Naive thymus-derived CD4-positive, alpha-beta T cell (primary cell): ENCODE measurements around the gene RFX7. TPM values are rescaled to one million over a fixed set of nuclear protein-coding genes. Genes with fewer than 3 reads are reported as not detected.
A peak's percentile ranks its signal among the peaks of the same experiment; 100 is the strongest.

Experiments
- ATAC-seq: fragments of 150-1000 bp; cut with Tn5 transposase; 2 replicates; pipeline ENCODE4 v1.10.0; 2021; ENCODE audit warnings: mild to moderate bottlenecking, moderate library complexity
- CTCF ChIA-PET: fragments of 350-600 bp; sonication (Branson Sonifier 250); formaldehyde crosslinking; loops from one replicate; lab custom pipeline; 2021; ENCODE audit warnings: antibody characterized with exemption; lab: Charles Lee
- POLR2A ChIA-PET: fragments of 350-600 bp; sonication (Branson Sonifier 250); formaldehyde crosslinking; loops from one replicate; lab custom pipeline; 2021; ENCODE audit warnings: antibody characterized with exemption, inconsistent platforms; lab: Charles Lee
- DNase-seq, 9 donors: peaks; one replicate each; pipeline versions ENCODE4 v3.0.0 to v3.0.0-alpha.2; 2020 to 2022; ENCODE audit warnings: mixed read lengths in 1 of 9
- H3K27ac ChIP-seq: one replicate; pipeline ENCODE4 v1.7.0; 2013; ENCODE audit warnings: mild to moderate bottlenecking, low read depth, low read length, moderate library complexity
- H3K27me3 ChIP-seq, 2 donors: one replicate each; pipeline ENCODE4 v1.7.0; 2013; ENCODE audit warnings: low read length in 2 of 2, mild to moderate bottlenecking in 2 of 2, moderate library complexity in 2 of 2; ENCODE audit not compliant: control insufficient read depth in 2 of 2, insufficient read depth in 2 of 2
- H3K36me3 ChIP-seq, 3 experiments: 1 replicate in 2 of 3; 2 replicates in 1 of 3; pipeline ENCODE4 v1.7.0; 2013; ENCODE audit warnings: low read length in 3 of 3, mild to moderate bottlenecking in 3 of 3, moderate library complexity in 1 of 3; ENCODE audit not compliant: insufficient read depth in 3 of 3, control insufficient read depth in 2 of 3
- H3K4me1 ChIP-seq, 2 donors: one replicate each; pipeline ENCODE4 v1.7.0; 2013; ENCODE audit warnings: low read length in 2 of 2, mild to moderate bottlenecking in 2 of 2, moderate library complexity in 1 of 2; ENCODE audit not compliant: control insufficient read depth in 2 of 2, insufficient read depth in 2 of 2
- H3K4me3 ChIP-seq: 2 replicates; pipeline ENCODE4 v1.7.0; 2013; ENCODE audit warnings: mild to moderate bottlenecking, low read length
- H3K9me3 ChIP-seq, 3 experiments: 1 replicate in 2 of 3; 2 replicates in 1 of 3; pipeline ENCODE4 v1.7.0; 2013; ENCODE audit warnings: low read length in 3 of 3; ENCODE audit not compliant: control insufficient read depth in 2 of 3
- H3K27ac Mint-ChIP-seq, 9 donors: one replicate each; pipeline ENCODE4 v1.8.0; 2020 to 2022; ENCODE audit warnings: mixed read lengths in 9 of 9, mild to moderate bottlenecking in 8 of 9, moderate library complexity in 5 of 9, inconsistent platforms in 2 of 9
- H3K27me3 Mint-ChIP-seq, 5 donors: one replicate each; pipeline ENCODE4 v1.8.0; 2021 to 2022; ENCODE audit warnings: mixed read lengths in 5 of 5, mild to moderate bottlenecking in 1 of 5
- H3K36me3 Mint-ChIP-seq, 5 donors: one replicate each; pipeline ENCODE4 v1.8.0; 2020 to 2022; ENCODE audit warnings: mixed read lengths in 5 of 5, mild to moderate bottlenecking in 3 of 5, inconsistent platforms in 1 of 5
- H3K4me1 Mint-ChIP-seq, 7 donors: one replicate each; pipeline ENCODE4 v1.8.0; 2020 to 2022; ENCODE audit warnings: mixed read lengths in 7 of 7, mild to moderate bottlenecking in 3 of 7, inconsistent platforms in 1 of 7
- H3K4me3 Mint-ChIP-seq, 10 donors: one replicate each; pipeline ENCODE4 v1.8.0; 2020 to 2022; ENCODE audit warnings: mild to moderate bottlenecking in 10 of 10, mixed read lengths in 10 of 10, moderate library complexity in 6 of 10, inconsistent platforms in 2 of 10
- H3K9me3 Mint-ChIP-seq, 11 donors: one replicate each; pipeline ENCODE4 v1.8.0; 2020 to 2022; ENCODE audit warnings: mixed read lengths in 11 of 11, mild to moderate bottlenecking in 4 of 11, inconsistent platforms in 1 of 11, moderate library complexity in 1 of 11
- intact Hi-C, 2 donors: fragments of 100-400 bp; cut with micrococcal nuclease; formaldehyde crosslinking; loops; one replicate each; pipeline ENCODE4 v1.15.1; 2023
- polyA plus RNA-seq, 2 donors: library from polyadenylated mRNA; unstranded; fragments of 300-500 nt; fragmentation: Illumina TruSeq; gene quantifications; one replicate each; pipeline ENCODE4 v1.2.3, GENCODE V29; 2021
- total RNA-seq, 6 experiments: library from RNA in 5 of 6; stranded (reverse) in 5 of 6; gene quantifications; 1 replicate in 5 of 6; 2 replicates in 1 of 6; pipeline ENCODE4 v1.2.3 and lab custom pipeline; 2021 to 2026

The RFX7 gene
- total and polyA plus RNA-seq, 7 experiments from 2014 or later: 4.1 to 48.7 (median 22.3) TPM

DNA sequence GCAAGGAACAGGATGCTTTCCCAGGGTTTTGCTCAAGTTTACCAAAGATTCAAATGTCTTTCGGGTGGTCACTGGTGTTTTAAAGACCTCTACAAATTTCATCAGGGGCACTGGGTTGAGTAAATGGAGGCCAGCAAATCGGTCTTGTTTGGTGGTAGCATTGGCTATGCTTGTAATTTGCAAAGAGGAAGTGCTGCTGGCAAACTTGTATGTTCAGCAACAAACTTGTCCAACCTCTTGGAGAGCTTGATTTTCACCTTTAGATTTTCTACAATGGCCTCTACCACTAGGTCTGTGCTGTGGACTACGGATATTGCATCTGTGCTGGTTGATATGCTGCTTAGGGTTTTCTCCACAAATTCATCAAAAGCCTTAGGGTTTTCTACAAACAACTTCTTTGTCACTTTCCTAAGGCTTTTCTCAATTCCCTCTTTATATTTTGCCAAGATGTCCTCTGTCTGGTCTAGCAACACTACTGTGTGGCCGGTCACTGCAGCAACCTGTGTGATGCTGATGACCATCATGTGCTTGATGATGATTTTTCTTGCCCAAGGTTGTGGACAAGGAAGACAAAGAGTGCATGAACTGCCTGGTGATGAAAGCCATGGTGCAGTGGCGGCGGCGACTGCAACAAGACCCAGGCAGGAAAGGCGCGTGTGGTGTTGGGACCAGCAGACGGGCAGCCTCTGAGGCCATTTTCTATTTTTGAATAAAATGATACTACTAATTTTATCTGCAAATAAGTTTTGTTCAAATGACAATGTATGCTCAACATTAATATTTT, 50.8 kb downstream of the RFX7 start:
- peaks cover 0 to 26% (median 10%) of the 10 kb centered on the region in 5 donors for H3K36me3 Mint-ChIP-seq
- peaks cover 14 to 76% (median 47%) of the 10 kb centered on the region in 7 donors for H3K4me1 Mint-ChIP-seq
- no peak for DNase-seq
- ATAC-seq: no peak
- CTCF ChIA-PET: no interaction called here
- H3K9me3 ChIP-seq: no peaks in the 10 kb centered on the region
- intact Hi-C loops: no loop called here
- H3K4me1 ChIP-seq: peaks cover 0 to 3% of the 10 kb centered on the region in 2 donors
- H3K27me3 ChIP-seq: no peaks in the 10 kb centered on the region
- H3K9me3 Mint-ChIP-seq: no peaks in the 10 kb centered on the region
- no peaks in the 10 kb centered on the region for H3K27me3 Mint-ChIP-seq
- no peak overlapping the region for H3K27ac ChIP-seq
- H3K36me3 ChIP-seq: no peaks in the 10 kb centered on the region
- H3K4me3 Mint-ChIP-seq: no peak overlapping the region
- no peak overlapping the region for H3K4me3 ChIP-seq
- peak overlapping the region in 1 of 9 donors; percentile 55 for H3K27ac Mint-ChIP-seq
- POLR2A ChIA-PET: no interaction called here

- H3K9me3 ChIP-seq: no peaks in the 10 kb centered on the region
- H3K4me3 ChIP-seq: no peak overlapping the region
- H3K27ac ChIP-seq: no peak overlapping the region
- Mint-ChIP-seq H3K27ac (peak overlapping the region in 4 of 9 donors; percentile 3 to 73 (median 36)), H3K4me1 (peaks cover 31 to 72% (median 61%) of the 10 kb centered on the region in 7 donors), H3K36me3 (peaks cover 0 to 37% (median 13%) of the 10 kb centered on the region in 5 donors), H3K4me3 (peak overlapping the region in 2 of 10 donors; percentile 21 to 46), H3K9me3 (peaks cover 0 to 6% (median 0%) of the 10 kb centered on the region in 11 donors), H3K27me3 (no peaks in the 10 kb centered on the region)
- ATAC-seq (no peak), DNase-seq (no peak)
- H3K27me3 ChIP-seq: no peaks in the 10 kb centered on the region
- no peaks in the 10 kb centered on the region for H3K36me3 ChIP-seq
- intact Hi-C loops: no loop called here
- POLR2A ChIA-PET: interaction anchor here (0.7 kb wide), 1 partner anchor 1043 kb away, joined by 3 read pairs; no protein-coding TSS in a partner anchor
- peaks cover 3 to 12% of the 10 kb centered on the region in 2 donors for H3K4me1 ChIP-seq
- CTCF ChIA-PET: interaction anchor here (1.0 kb wide), 1 partner anchor 57 kb away, joined by 3 read pairs; no protein-coding TSS in a partner anchor
Observed at GRCh38 chr15:56187665-56188064, 56.0 kb downstream of the RFX7 start.

- H3K4me1 Mint-ChIP-seq: peaks cover 35 to 70% (median 63%) of the 10 kb centered on the region in 7 donors
- ATAC-seq: no peak
- no peak for DNase-seq
- Histone ChIP-seq H3K36me3 (no peaks in the 10 kb centered on the region), H3K27ac (no peak overlapping the region), H3K9me3 (no peaks in the 10 kb centered on the region), H3K4me1 (peaks cover 3 to 12% of the 10 kb centered on the region in 2 donors), H3K4me3 (no peak overlapping the region), H3K27me3 (no peaks in the 10 kb centered on the region)
- peaks cover 0 to 36% (median 16%) of the 10 kb centered on the region in 5 donors for H3K36me3 Mint-ChIP-seq
- H3K27me3 Mint-ChIP-seq: no peaks in the 10 kb centered on the region
- CTCF ChIA-PET: interaction anchor here (1.0 kb wide), 1 partner anchor 14 kb away, joined by 3 read pairs; no protein-coding TSS in a partner anchor
- POLR2A ChIA-PET: no interaction called here
- intact Hi-C loops: no loop called here
- H3K4me3 Mint-ChIP-seq: no peak overlapping the region
- peak overlapping the region in 2 of 9 donors; percentile 55 to 61 for H3K27ac Mint-ChIP-seq
- H3K9me3 Mint-ChIP-seq: peaks cover 0 to 6% (median 0%) of the 10 kb centered on the region in 11 donors
Observed at GRCh38 chr15:56185980-56186379, 57.7 kb downstream of the RFX7 start.

DNA sequence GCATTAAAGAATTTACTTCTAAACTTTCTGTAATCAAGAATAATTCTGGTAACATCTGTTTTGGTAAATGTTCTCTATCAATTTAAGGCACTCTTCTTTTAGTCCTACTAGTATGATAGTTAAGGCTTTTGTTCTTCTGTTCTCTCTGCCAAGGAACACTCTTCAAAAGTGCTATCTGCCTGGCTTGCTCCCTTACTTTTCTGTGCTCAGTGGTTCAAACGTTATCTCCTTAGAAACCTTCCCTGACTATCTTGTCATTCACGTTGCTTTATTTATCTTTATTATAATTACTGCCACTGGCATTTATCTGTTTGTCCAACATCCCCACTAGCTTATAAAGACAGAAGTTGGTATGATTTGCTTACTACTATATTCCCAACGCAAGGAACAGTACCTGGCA, 59.2 kb downstream of the RFX7 start:
- H3K9me3 Mint-ChIP-seq: peaks cover 0 to 6% (median 0%) of the 10 kb centered on the region in 11 donors
- CTCF ChIA-PET: no interaction called here
- intact Hi-C loops: no loop called here
- peaks cover 0 to 33% (median 16%) of the 10 kb centered on the region in 5 donors for H3K36me3 Mint-ChIP-seq
- no peaks in the 10 kb centered on the region for H3K36me3 ChIP-seq
- no peak overlapping the region for H3K27ac Mint-ChIP-seq
- ATAC-seq (no peak), DNase-seq (no peak)
- H3K27ac ChIP-seq: no peak overlapping the region
- H3K27me3 ChIP-seq: no peaks in the 10 kb centered on the region
- POLR2A ChIA-PET: no interaction called here
- H3K9me3 ChIP-seq: no peaks in the 10 kb centered on the region
- no peak overlapping the region for H3K4me3 ChIP-seq
- H3K4me1 ChIP-seq: peaks cover 0 to 12% of the 10 kb centered on the region in 2 donors
- no peaks in the 10 kb centered on the region for H3K27me3 Mint-ChIP-seq
- H3K4me3 Mint-ChIP-seq: no peak overlapping the region
- H3K4me1 Mint-ChIP-seq: peaks cover 32 to 65% (median 55%) of the 10 kb centered on the region in 7 donors

DNA sequence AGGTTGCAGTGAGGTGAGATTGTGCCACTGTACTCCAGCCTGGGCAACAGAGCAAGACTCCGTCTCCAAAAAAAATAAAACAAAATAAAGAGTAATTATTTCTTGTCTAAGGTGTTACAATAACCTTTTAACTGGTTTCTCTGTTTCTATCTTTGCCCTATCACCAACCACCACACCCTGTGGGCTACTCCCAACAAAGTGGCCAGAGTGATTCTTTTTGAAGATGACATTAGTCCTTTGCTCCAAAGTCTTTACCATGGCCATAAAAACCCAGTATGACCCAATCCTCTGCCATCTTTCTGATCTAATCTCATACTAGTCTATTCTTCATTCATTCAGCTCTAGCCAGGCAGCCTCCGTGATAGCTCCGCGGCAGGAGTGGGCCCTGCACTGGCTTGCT, 62.8 kb downstream of the RFX7 start:
- CTCF ChIA-PET: interaction anchor here (0.6 kb wide), 1 partner anchor 59 kb away, joined by 3 read pairs; no protein-coding TSS in a partner anchor
- Histone ChIP-seq H3K9me3 (no peaks in the 10 kb centered on the region), H3K4me1 (peaks cover 0 to 14% of the 10 kb centered on the region in 2 donors), H3K4me3 (no peak overlapping the region), H3K27me3 (no peaks in the 10 kb centered on the region), H3K27ac (no peak overlapping the region), H3K36me3 (no peaks in the 10 kb centered on the region)
- peaks cover 20 to 50% (median 39%) of the 10 kb centered on the region in 7 donors for H3K4me1 Mint-ChIP-seq
- H3K4me3 Mint-ChIP-seq: peak overlapping the region in 1 of 10 donors; percentile 14
- intact Hi-C loops: no loop called here
- peaks cover 9 to 43% (median 24%) of the 10 kb centered on the region in 5 donors for H3K36me3 Mint-ChIP-seq
- no peak overlapping the region for H3K27ac Mint-ChIP-seq
- DNase-seq (no peak), ATAC-seq (no peak)
- POLR2A ChIA-PET: no interaction called here
- H3K9me3 Mint-ChIP-seq: peaks cover 0 to 6% (median 1%) of the 10 kb centered on the region in 11 donors
- no peaks in the 10 kb centered on the region for H3K27me3 Mint-ChIP-seq

DNA sequence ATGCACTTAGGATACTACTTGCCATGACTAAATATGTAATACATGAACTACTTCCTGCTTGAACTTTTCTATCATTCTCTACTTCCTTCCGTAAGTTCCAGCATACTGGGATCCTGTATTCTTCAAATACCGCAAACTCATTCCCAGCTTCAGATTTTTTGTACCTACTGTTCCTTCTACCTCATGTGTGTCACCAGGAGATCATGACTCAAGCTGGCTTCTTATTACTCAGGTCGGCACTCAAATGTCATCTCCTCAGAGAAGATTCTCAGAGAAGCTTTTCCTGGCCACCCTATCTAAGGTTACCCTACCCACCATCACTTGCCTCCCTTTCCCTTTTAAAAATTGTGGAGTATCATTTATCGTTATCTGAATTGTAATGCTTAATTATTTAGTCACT, 66.7 kb downstream of the RFX7 start:
- H3K36me3 ChIP-seq: peaks cover 0 to 4% (median 0%) of the 10 kb centered on the region in 3 experiments
- no peaks in the 10 kb centered on the region for H3K9me3 ChIP-seq
- DNase-seq: no peak
- ATAC-seq: no peak
- Mint-ChIP-seq H3K27me3 (no peaks in the 10 kb centered on the region), H3K9me3 (peaks cover 0 to 6% (median 1%) of the 10 kb centered on the region in 11 donors), H3K27ac (peak overlapping the region in 1 of 9 donors; percentile 6), H3K4me3 (no peak overlapping the region), H3K4me1 (peaks cover 19 to 52% (median 36%) of the 10 kb centered on the region in 7 donors), H3K36me3 (peaks cover 23 to 53% (median 35%) of the 10 kb centered on the region in 5 donors)
- H3K27ac ChIP-seq: no peak overlapping the region
- peaks cover 0 to 7% of the 10 kb centered on the region in 2 donors for H3K4me1 ChIP-seq
- no peak overlapping the region for H3K4me3 ChIP-seq
- POLR2A ChIA-PET: no interaction called here
- H3K27me3 ChIP-seq: no peaks in the 10 kb centered on the region
- CTCF ChIA-PET: no interaction called here
- intact Hi-C loops: no loop called here
